Occipital lobe (tissue), 2 donors: ENCODE data around the gene ATP8A1. TPM values are rescaled to one million over a fixed set of nuclear protein-coding genes. Genes with fewer than 3 reads are reported as not detected.
"Not testable (repeated sequence)": the region's sequence is repeated elsewhere in the genome, so short reads cannot be mapped to it uniquely, and the experiment has no call there.

Experiments used
- DNase-seq: peaks from one replicate; lab custom pipeline; 2025; lab: John Stamatoyannopoulos, UW
- total RNA-seq: library from RNA; depleted of rRNA; stranded (reverse); fragments of >200 nt; gene quantifications from one replicate; pipeline ENCODE4 v1.2.3, GENCODE V29; 2014

The ATP8A1 gene
- total RNA-seq, 1 donor from 2014 or later, result 239 TPM

- no peak for DNase-seq
These were observed 146.7 kb downstream of the ATP8A1 start for GRCh38 chr4:42510225-42510624.

- no peak for DNase-seq
These were observed 155.1 kb downstream of the ATP8A1 start for GRCh38 chr4:42501624-42502401.

DNA sequence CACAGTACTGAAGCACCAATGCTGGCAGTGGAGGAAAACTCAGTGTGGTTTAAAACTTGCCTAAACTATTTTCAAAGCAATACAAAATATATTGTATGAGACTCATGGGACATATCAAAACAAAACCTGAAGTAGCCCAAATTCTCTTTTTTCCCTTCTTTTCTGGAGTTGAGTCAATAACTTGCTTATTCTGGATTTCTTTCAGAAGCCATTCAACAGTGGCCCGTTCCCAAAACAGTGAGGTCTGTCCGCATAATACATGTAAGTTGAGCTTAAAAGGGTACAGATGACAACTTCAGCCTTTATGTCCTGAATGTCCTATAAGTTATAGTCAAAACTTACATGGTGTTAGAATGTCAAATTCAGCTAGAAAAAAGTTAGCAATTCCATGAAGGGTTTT, 158.9 kb downstream of the ATP8A1 start:
- no peak for DNase-seq

DNA sequence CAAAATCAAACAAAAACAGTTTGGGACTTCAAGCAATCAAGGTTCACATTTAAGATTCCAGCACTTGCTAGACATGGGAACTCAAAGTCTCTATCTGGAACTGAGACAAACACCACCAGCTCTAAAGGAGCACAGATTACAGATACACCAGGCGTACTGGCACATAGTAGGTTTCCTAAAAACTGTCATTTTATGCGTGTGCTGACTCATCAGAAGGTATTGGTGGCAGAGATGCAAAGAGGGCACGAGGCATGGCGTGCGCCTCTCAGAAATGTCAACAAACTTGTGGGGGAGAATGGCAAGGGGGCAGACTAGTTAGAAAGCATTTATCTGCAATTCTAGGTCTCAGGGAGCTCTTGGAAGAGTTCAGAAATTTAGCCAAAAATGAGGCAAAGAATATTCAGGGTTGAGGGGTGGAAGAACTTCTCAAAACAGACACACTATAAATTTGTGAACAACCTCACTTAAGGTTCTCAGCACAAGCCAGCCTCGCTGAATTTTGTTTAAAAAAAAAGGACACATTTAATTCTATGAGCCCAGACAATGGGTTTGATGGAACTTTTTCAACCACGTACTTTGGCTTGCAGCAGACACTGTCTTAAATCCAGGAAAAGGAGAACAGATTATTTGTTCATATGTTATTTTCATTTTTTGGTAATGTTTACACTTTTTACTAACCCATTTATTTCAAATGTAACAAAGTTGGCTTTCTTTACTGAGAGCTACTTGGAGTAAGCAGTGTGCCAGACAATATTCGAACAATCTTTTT, 159.6 kb downstream of the ATP8A1 start:
- DNase-seq, result no peak

- DNase-seq, result no peak
These were observed 163.9 kb downstream of the ATP8A1 start for GRCh38 chr4:42492962-42493361.

GRCh38 chr4:42490015-42490414, 166.9 kb downstream of the ATP8A1 start:
- DNase-seq, result no peak

DNA sequence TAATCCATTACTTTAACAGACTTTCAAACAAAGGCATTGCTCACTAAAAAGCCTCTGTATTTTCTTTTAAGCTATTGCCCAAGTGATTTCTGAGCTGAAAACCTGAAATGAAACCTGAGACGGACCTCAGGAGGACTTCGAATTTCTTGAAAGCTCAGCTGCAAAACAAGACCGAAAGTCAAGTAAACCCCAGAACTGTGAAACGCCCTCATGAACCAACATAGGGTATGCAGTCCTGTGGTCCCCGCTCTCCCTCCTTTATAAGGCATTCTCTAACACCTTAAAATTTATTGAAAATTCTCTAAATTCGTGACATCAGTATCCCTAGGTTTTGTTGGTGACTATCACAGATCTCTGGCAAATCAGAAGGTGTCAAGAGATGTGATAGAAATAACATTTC, 167.8 kb downstream of the ATP8A1 start:
- DNase-seq, result no peak

- no peak for DNase-seq
These were observed 168.4 kb downstream of the ATP8A1 start for GRCh38 chr4:42488554-42488953.

GRCh38 chr4:42488114-42488513, 168.8 kb downstream of the ATP8A1 start:
- DNase-seq, result no peak

- DNase-seq, result no peak
These were observed 169.7 kb downstream of the ATP8A1 start for GRCh38 chr4:42487230-42487629.

DNA sequence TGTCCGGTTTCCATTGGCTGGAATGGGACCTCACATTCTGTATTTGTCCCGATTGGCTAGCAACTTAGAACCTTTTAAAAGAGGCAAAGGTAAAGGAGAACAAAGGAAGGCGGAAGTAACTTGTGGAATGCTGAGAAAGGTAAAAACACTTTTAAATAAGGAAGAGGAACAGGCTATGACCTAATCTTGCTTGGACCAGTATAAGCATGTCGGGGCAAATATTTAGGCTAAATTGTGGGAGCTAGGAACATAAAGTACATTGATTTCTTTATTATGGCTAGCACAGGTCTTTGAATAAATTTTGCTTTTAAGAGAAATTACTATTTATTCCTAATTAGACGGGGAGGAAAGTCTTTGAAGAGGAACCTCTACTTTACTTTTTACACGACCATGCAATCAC, 170.7 kb downstream of the ATP8A1 start:
- not testable (repeated sequence) for DNase-seq

DNA sequence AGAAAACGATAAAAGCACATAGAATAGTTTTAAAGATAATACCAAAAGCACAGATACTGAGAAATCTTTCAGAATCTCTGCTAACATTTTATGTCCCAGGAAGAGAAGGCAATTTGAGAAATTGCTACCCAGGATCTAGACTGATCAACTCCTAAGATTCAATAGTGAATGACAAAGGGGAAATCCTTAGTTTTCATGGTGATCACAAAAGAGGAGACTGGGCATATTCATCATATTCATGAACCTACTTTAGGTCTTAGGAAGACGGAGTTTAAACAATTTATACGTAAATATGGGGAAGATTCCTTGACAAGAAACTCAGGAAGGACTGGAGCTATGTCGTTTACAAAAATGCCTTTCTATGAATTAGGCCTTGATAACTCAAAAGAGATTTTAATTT, 172.3 kb downstream of the ATP8A1 start:
- DNase-seq, result no peak

- no peak for DNase-seq
These were observed 173.2 kb downstream of the ATP8A1 start for GRCh38 chr4:42483426-42484379.

DNA sequence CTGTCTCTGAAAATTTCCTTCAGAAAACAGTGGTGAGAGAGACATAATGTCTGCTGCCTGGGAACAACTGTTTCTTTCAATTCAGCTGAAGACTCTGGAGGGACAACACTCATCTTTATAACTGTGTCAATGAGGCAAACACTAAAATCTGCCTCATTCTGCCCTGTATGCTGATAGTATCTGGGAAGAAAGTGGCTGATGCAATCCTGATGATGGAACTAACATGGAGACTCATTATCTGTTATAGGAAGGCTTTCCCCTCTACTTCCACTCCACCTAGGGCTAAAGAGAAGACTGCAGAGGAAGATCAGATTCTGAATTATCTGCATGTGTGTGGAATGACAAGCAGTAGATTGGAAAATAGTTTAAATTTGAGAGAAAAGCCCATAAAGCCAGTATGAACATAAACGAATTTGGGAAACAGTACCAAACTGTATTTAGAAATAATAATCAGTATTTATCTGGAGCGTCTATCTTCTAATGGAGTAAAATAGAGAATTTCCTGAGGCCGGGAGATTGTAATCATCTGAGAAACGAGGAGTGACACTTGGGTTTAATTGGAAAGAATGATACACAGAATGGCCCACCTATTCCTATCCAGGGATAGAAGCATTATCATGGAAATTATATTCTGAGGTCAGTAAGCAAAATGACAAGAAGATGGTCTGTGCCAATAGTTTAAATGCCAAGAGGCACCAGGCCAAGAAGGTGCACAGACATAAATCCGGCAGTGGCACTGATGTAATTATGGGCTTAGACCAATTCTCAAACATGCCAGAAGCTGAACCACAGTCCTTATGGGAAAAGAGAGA, 174.2 kb downstream of the ATP8A1 start:
- no peak for DNase-seq

GRCh38 chr4:42480717-42481116, 176.2 kb downstream of the ATP8A1 start:
- DNase-seq, result no peak

- no peak for DNase-seq
These were observed 176.6 kb downstream of the ATP8A1 start for GRCh38 chr4:42480281-42480680.

DNA sequence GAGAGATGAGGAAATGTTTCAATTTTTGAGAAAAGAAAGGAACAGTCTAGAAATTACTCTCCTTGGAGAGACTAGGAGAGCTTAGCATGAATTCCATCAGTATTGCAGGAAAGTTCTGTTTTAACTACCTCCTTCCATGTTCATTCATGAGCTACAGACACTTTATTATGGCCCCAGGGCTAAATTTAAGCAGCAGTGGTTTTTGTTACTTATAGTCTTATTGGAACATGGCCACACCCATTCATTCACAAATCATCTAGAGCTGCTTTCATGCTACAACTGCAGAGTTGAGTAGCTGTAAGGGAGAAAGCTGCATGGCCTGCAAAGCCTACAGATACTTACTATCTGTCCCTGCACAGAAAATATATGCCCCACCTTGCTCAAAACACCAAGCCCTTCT, 178.0 kb downstream of the ATP8A1 start:
- DNase-seq, result no peak

- DNase-seq, result no peak
These were observed 178.4 kb downstream of the ATP8A1 start for GRCh38 chr4:42478509-42478908.

GRCh38 chr4:42474406-42474805, 182.5 kb downstream of the ATP8A1 start:
- no peak for DNase-seq

DNA sequence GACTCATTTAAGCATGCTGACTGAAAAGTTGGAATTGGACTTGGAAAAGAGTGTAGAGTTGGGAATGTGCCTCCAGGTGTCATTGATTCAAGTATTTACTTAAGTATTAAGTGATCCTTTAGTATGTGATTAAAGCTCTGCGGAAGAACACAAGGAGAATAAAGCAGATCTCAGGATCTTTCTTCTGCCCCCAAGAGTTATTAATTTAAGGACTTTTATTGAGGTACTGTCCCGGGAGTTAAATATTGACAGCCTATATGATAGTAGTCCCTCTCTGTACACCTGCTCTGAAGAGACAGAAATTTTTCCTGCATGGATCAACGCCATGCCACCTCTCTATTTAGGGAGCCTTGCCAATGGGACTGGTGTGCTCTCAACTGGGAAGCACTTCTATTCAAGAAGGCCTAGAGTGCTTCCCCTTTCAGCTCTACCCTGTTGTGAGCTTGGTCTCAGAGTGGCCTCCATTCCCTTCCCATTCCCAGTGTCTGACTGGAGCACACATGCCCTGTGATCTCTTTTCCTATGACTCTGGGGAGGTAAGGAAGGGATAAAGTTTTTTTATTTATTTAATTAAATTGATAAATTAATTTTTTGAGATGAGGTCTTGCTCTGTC, 183.7 kb downstream of the ATP8A1 start:
- DNase-seq, result no peak
